WTC11 (cell line): ENCODE measurements around the gene TROAP. TPM values are rescaled to one million over a fixed set of nuclear protein-coding genes. Genes with fewer than 3 reads are reported as not detected.

Experiments used
- ATAC-seq: fragments of 200-7000 bp; cut with Tn5 transposase; 2 replicates; pipeline ENCODE4 v1.10.0; 2021; ENCODE audit warnings: mild to moderate bottlenecking, moderate library complexity
- CTCF ChIA-PET: fragments of 300-600 bp; sonication (Branson Sonifier 250); formaldehyde crosslinking; loops from one replicate; lab custom pipeline; 2021; ENCODE audit warnings: antibody characterized with exemption; lab: Charles Lee
- POLR2A ChIA-PET: fragments of 350-600 bp; sonication (Branson Sonifier 250); formaldehyde crosslinking; loops from one replicate; lab custom pipeline; 2021; ENCODE audit warnings: antibody characterized with exemption; lab: Charles Lee
- DNase-seq: peaks from one replicate; pipeline ENCODE4 v3.0.0; 2021; ENCODE audit warnings: low spot score
- H3K27ac Mint-ChIP-seq: 2 replicates; pipeline ENCODE4 v1.8.0; 2021; ENCODE audit warnings: mixed read lengths
- H3K27me3 Mint-ChIP-seq: 2 replicates; pipeline ENCODE4 v1.8.0; 2021; ENCODE audit warnings: low read depth, mild to moderate bottlenecking, moderate library complexity, mixed read lengths
- H3K36me3 Mint-ChIP-seq: 2 replicates; pipeline ENCODE4 v1.8.0; 2021; ENCODE audit warnings: mixed read lengths
- H3K4me1 Mint-ChIP-seq: 2 replicates; pipeline ENCODE4 v1.8.0; 2022; ENCODE audit warnings: mixed read lengths
- H3K4me3 Mint-ChIP-seq: 2 replicates; pipeline ENCODE4 v1.8.0; 2021; ENCODE audit warnings: mild to moderate bottlenecking, moderate library complexity, mixed read lengths
- H3K9me3 Mint-ChIP-seq: 2 replicates; pipeline ENCODE4 v1.8.0; 2021; ENCODE audit warnings: mixed read lengths
- ATF1 ChIP-seq: sonication (generic); formaldehyde crosslinking; IDR thresholded peaks from 2 replicates; pipeline ENCODE4 v1.8.1; 2023; ENCODE audit warnings: mild to moderate bottlenecking, moderate library complexity, missing genetic modification reagents
- FOXJ3 ChIP-seq: sonication (generic); formaldehyde crosslinking; IDR thresholded peaks from 2 replicates; pipeline ENCODE4 v1.9.0; 2021; ENCODE audit warnings: missing genetic modification reagents, mild to moderate bottlenecking, borderline replicate concordance
- FOXP1 ChIP-seq: sonication (generic); formaldehyde crosslinking; IDR thresholded peaks from 2 replicates; pipeline ENCODE4 v1.8.0; 2022; ENCODE audit warnings: missing genetic modification reagents, mild to moderate bottlenecking, moderate library complexity, borderline replicate concordance
- GABPB1 ChIP-seq: sonication (generic); formaldehyde crosslinking; IDR thresholded peaks from 2 replicates; pipeline ENCODE4 v1.8.1; 2023; ENCODE audit warnings: mild to moderate bottlenecking, missing genetic modification reagents
- HMGA2 ChIP-seq: fragments of 250-450 bp; sonication (Bioruptor Pico); IDR thresholded peaks from 2 replicates; pipeline ENCODE4 v1.4.0; 2021; ENCODE audit warnings: mild to moderate bottlenecking, moderate library complexity
- MYBL2 ChIP-seq: sonication (generic); formaldehyde crosslinking; IDR thresholded peaks from 2 replicates; pipeline ENCODE4 v1.8.1; 2023; ENCODE audit warnings: mild to moderate bottlenecking, moderate library complexity, missing genetic modification reagents
- NFE2L1 ChIP-seq: sonication (generic); formaldehyde crosslinking; IDR thresholded peaks from 2 replicates; pipeline ENCODE4 v1.8.1; 2023; ENCODE audit warnings: missing genetic modification reagents
- RELA ChIP-seq: sonication (generic); formaldehyde crosslinking; IDR thresholded peaks from 2 replicates; pipeline ENCODE4 v1.8.1; 2022; ENCODE audit warnings: missing genetic modification reagents, mild to moderate bottlenecking, borderline replicate concordance
- SMAD4 ChIP-seq: sonication (generic); formaldehyde crosslinking; IDR thresholded peaks from 2 replicates; pipeline ENCODE4 v1.8.0; 2022; ENCODE audit warnings: mild to moderate bottlenecking, missing genetic modification reagents
- ZNF121 ChIP-seq: sonication (generic); formaldehyde crosslinking; IDR thresholded peaks from 2 replicates; pipeline ENCODE4 v1.8.0; 2023; ENCODE audit warnings: missing genetic modification reagents
- total RNA-seq: library from RNA; stranded (reverse); gene quantifications from 3 replicates; pipeline ENCODE4 v1.2.3, GENCODE V29; 2021
- TF ChIP-seq, protein P1 (sequence below): sonication (generic); formaldehyde crosslinking; IDR thresholded peaks from 2 replicates; pipeline ENCODE4 v1.8.0; 2023; ENCODE audit warnings: mild to moderate bottlenecking, missing genetic modification reagents
- TF ChIP-seq, protein P2 (sequence below): sonication (generic); formaldehyde crosslinking; IDR thresholded peaks from 2 replicates; pipeline ENCODE4 v1.8.1; 2023; ENCODE audit warnings: mild to moderate bottlenecking, moderate library complexity, missing genetic modification reagents
- TF ChIP-seq, protein P3 (sequence below): sonication (generic); formaldehyde crosslinking; IDR thresholded peaks from 2 replicates; pipeline ENCODE4 v1.8.1; 2022; ENCODE audit warnings: missing genetic modification reagents, borderline replicate concordance
- TF ChIP-seq, protein P4 (sequence below): fragments of 250-450 bp; sonication (Bioruptor Pico); IDR thresholded peaks from 2 replicates; pipeline ENCODE4 v1.9.0; 2021; ENCODE audit warnings: mild to moderate bottlenecking
- TF ChIP-seq, protein P5 (sequence below): sonication (generic); formaldehyde crosslinking; IDR thresholded peaks from 2 replicates; pipeline ENCODE4 v1.8.0; 2023; ENCODE audit warnings: missing genetic modification reagents
- TF ChIP-seq, protein P6 (sequence below): sonication (generic); formaldehyde crosslinking; IDR thresholded peaks from 2 replicates; pipeline ENCODE4 v1.8.0; 2022; ENCODE audit warnings: mild to moderate bottlenecking, missing genetic modification reagents
- TF ChIP-seq, protein P7 (sequence below): sonication (generic); formaldehyde crosslinking; IDR thresholded peaks from 2 replicates; pipeline ENCODE4 v1.8.0; 2022; ENCODE audit warnings: mild to moderate bottlenecking, missing genetic modification reagents

TROAP gene
- total RNA-seq, 1 experiment from 2014 or later = 89.2 TPM

DNA sequence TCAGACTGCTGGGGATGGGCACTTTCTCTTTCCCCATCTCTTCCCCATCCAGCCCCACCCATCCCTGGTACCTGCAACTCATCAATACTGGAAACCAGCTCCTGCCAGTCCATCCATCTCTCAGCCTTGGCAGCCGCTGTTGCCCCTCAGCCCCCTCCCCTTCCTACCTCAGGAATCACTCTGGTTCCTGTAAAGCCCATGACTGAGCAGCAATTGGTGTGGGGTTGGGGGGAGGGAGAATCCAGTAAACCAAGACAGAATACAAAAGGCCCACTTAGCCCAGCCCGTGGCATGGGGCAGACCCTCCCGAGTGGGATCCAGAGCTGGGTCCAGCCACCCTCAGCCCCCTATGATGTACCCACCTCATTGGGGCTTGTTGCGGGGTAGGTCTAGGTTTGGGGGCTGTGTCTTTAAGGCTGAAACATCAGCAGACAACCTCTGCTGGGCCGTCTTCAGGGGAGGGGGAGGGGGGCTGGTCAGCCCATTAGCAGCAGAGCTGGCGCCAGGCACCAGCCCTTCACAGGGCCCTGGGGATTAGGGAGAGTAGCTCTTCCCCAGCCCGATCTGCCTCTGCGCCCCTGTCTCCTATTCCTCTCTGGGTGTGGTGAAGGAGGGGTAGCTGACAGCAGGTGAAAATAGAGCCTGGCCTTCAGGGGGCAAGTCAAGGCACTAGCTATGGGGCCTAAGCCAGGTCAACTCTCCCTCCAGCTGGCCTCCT, 28.8 kb upstream of the TROAP start (continued):
- TF ChIP-seq, protein P1, sequence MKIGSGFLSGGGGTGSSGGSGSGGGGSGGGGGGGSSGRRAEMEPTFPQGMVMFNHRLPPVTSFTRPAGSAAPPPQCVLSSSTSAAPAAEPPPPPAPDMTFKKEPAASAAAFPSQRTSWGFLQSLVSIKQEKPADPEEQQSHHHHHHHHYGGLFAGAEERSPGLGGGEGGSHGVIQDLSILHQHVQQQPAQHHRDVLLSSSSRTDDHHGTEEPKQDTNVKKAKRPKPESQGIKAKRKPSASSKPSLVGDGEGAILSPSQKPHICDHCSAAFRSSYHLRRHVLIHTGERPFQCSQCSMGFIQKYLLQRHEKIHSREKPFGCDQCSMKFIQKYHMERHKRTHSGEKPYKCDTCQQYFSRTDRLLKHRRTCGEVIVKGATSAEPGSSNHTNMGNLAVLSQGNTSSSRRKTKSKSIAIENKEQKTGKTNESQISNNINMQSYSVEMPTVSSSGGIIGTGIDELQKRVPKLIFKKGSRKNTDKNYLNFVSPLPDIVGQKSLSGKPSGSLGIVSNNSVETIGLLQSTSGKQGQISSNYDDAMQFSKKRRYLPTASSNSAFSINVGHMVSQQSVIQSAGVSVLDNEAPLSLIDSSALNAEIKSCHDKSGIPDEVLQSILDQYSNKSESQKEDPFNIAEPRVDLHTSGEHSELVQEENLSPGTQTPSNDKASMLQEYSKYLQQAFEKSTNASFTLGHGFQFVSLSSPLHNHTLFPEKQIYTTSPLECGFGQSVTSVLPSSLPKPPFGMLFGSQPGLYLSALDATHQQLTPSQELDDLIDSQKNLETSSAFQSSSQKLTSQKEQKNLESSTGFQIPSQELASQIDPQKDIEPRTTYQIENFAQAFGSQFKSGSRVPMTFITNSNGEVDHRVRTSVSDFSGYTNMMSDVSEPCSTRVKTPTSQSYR (CRISPR knock-in tag) = no peak
- TF ChIP-seq HMGA2 = no peak

DNA sequence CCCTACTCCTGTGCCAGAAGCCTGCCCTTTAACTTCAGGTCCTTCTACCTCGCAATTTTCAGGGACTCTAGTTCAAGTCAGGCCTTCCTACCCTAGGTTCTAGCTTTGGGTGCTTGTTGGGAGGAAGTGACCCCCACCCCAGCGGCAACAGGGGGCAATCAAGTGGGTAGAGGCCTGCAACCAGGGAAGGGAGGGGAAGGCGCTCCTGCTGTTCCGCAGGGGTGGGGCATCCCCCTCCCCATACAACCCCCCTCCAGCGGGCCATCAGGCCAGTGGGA, 28.3 kb upstream of the TROAP start:
- H3K36me3 Mint-ChIP-seq = no peaks in the 10 kb centered on the region
- no peak for TF ChIP-seq SMAD4 (CRISPR knock-in tag)
- TF ChIP-seq RELA (CRISPR knock-in tag) = no peak
- no peak for TF ChIP-seq ZNF121 (CRISPR knock-in tag)
- no peak for TF ChIP-seq ATF1 (CRISPR knock-in tag)
- TF ChIP-seq GABPB1 (CRISPR knock-in tag) = no peak
- ATAC-seq (no peak), DNase-seq (no peak)
- no peak overlapping the region for H3K27ac Mint-ChIP-seq
- H3K27me3 Mint-ChIP-seq = peaks cover 93% of the 10 kb centered on the region
- H3K9me3 Mint-ChIP-seq = no peaks in the 10 kb centered on the region
- POLR2A ChIA-PET = interaction anchor here (0.5 to 0.8 kb wide), 4 partner anchors 28 to 274 kb away, joined by 3 read pairs; no protein-coding TSS in a partner anchor
- CTCF ChIA-PET = interaction anchor here (0.6 to 11.7 kb wide), 35 partner anchors 9 to 573 kb away, joined by 3 to 264 read pairs (median 6); partner anchors contain the start of genes C1QL4, DNAJC22, PRPF40B and SPATS2
- no peak overlapping the region for H3K4me3 Mint-ChIP-seq
- peaks cover 30% of the 10 kb centered on the region for H3K4me1 Mint-ChIP-seq

DNA sequence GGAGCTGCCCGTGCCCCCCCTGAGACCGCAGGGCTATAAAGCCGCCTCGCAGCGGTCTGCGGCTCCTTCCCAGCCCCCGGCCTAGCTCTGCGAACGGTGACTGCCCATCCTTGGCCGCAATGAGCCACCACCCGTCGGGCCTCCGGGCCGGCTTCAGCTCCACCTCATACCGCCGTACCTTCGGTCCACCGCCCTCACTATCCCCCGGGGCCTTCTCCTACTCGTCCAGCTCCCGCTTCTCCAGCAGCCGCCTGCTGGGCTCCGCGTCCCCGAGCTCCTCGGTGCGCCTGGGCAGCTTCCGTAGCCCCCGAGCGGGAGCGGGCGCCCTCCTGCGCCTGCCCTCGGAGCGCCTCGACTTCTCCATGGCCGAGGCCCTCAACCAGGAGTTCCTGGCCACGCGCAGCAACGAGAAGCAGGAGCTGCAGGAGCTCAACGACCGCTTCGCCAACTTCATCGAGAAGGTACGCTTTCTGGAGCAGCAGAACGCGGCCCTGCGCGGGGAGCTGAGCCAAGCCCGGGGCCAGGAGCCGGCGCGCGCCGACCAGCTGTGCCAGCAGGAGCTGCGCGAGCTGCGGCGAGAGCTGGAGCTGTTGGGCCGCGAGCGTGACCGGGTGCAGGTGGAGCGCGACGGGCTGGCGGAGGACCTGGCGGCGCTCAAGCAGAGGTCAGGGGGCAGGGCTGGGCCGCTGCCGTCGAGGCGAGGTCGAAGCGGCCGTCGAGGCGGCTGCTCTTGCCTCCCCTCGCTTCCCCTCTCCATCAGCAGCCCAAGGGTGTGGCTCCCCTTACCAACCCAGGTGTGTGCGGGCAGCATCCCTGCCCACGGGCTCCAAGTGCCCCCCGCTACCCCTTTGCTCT, 27.7 kb upstream of the TROAP start, which contains the start of gene PRPH:
TSS of gene PRPH (plus strand) at position 66 of the 855 bp plus-strand sequence. CDS start at position 120, 54 bp downstream.
- ChIA-PET CTCF (interaction anchor here (0.6 to 11.7 kb wide), 37 partner anchors 9 to 572 kb away, joined by 3 to 264 read pairs (median 5); partner anchors contain the start of genes C1QL4, DNAJC22, PRPF40B and SPATS2), POLR2A (interaction anchor here (0.5 to 1.2 kb wide), 4 partner anchors 28 to 47 kb away, joined by 3 read pairs; partner anchors contain the start of gene TROAP)
- Mint-ChIP-seq H3K4me1 (peaks cover 30% of the 10 kb centered on the region), H3K36me3 (no peaks in the 10 kb centered on the region), H3K9me3 (no peaks in the 10 kb centered on the region), H3K4me3 (peak within 1 kb of the TSS; percentile 67), H3K27ac (no peak within 1 kb of the TSS), H3K27me3 (peaks cover 93% of the 10 kb centered on the region)
- peak; percentile 2; the same call in 1 of the 2 replicates for ATAC-seq
- DNase-seq = peak; percentile 49
- TF ChIP-seq NFE2L1 (CRISPR knock-in tag) (0 out of 2 replicates have a peak, but pooled peaks have one; percentile 15), MYBL2 (0 out of 2 replicates have a peak, but pooled peaks have one; percentile 24), FOXJ3 (CRISPR knock-in tag) (no peak), FOXP1 (CRISPR knock-in tag) (peak; percentile 72; the same call in 1 of the 2 replicates)
- TF ChIP-seq, protein P2, sequence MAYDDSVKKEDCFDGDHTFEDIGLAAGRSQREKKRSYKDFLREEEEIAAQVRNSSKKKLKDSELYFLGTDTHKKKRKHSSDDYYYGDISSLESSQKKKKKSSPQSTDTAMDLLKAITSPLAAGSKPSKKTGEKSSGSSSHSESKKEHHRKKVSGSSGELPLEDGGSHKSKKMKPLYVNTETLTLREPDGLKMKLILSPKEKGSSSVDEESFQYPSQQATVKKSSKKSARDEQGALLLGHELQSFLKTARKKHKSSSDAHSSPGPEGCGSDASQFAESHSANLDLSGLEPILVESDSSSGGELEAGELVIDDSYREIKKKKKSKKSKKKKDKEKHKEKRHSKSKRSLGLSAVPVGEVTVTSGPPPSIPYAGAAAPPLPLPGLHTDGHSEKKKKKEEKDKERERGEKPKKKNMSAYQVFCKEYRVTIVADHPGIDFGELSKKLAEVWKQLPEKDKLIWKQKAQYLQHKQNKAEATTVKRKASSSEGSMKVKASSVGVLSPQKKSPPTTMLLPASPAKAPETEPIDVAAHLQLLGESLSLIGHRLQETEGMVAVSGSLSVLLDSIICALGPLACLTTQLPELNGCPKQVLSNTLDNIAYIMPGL (CRISPR knock-in tag) = peak; percentile 61; the same call in 1 of the 2 replicates
- TF ChIP-seq, protein P3, sequence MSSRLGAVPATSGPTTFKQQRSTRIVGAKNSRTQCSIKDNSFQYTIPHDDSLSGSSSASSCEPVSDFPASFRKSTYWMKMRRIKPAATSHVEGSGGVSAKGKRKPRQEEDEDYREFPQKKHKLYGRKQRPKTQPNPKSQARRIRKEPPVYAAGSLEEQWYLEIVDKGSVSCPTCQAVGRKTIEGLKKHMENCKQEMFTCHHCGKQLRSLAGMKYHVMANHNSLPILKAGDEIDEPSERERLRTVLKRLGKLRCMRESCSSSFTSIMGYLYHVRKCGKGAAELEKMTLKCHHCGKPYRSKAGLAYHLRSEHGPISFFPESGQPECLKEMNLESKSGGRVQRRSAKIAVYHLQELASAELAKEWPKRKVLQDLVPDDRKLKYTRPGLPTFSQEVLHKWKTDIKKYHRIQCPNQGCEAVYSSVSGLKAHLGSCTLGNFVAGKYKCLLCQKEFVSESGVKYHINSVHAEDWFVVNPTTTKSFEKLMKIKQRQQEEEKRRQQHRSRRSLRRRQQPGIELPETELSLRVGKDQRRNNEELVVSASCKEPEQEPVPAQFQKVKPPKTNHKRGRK (CRISPR knock-in tag) = no peak
- TF ChIP-seq, protein P4, sequence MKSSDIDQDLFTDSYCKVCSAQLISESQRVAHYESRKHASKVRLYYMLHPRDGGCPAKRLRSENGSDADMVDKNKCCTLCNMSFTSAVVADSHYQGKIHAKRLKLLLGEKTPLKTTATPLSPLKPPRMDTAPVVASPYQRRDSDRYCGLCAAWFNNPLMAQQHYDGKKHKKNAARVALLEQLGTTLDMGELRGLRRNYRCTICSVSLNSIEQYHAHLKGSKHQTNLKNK = no peak
- TF ChIP-seq, protein P5, sequence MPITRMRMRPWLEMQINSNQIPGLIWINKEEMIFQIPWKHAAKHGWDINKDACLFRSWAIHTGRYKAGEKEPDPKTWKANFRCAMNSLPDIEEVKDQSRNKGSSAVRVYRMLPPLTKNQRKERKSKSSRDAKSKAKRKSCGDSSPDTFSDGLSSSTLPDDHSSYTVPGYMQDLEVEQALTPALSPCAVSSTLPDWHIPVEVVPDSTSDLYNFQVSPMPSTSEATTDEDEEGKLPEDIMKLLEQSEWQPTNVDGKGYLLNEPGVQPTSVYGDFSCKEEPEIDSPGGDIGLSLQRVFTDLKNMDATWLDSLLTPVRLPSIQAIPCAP (CRISPR knock-in tag) = no peak
- TF ChIP-seq, protein P6, sequence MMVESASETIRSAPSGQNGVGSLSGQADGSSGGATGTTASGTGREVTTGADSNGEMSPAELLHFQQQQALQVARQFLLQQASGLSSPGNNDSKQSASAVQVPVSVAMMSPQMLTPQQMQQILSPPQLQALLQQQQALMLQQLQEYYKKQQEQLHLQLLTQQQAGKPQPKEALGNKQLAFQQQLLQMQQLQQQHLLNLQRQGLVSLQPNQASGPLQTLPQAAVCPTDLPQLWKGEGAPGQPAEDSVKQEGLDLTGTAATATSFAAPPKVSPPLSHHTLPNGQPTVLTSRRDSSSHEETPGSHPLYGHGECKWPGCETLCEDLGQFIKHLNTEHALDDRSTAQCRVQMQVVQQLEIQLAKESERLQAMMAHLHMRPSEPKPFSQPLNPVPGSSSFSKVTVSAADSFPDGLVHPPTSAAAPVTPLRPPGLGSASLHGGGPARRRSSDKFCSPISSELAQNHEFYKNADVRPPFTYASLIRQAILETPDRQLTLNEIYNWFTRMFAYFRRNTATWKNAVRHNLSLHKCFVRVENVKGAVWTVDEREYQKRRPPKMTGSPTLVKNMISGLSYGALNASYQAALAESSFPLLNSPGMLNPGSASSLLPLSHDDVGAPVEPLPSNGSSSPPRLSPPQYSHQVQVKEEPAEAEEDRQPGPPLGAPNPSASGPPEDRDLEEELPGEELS (CRISPR knock-in tag) = peak; percentile 43; the same call in 1 of the 2 replicates
- TF ChIP-seq, protein P7, sequence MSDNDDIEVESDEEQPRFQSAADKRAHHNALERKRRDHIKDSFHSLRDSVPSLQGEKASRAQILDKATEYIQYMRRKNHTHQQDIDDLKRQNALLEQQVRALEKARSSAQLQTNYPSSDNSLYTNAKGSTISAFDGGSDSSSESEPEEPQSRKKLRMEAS (CRISPR knock-in tag) = peak; percentile 85; the same call in 1 of the 2 replicates
